Hindlimb muscle (tissue), 1 donor: ENCODE measurements around the gene CHCHD5. TPM values are rescaled to one million over a fixed set of nuclear protein-coding genes. Genes with fewer than 3 reads are reported as not detected.

Experiments
- DNase-seq: peaks from one replicate; pipeline ENCODE4 v3.0.0-alpha.2; 2013
- polyA plus RNA-seq: library from polyadenylated mRNA; unstranded; fragments of 120-200 nt; gene quantifications from one replicate; pipeline ENCODE4 v1.2.1, GENCODE V29; 2013; ENCODE audit not compliant: insufficient read length

The CHCHD5 gene
- polyA plus RNA-seq, 1 donor = 35.4 TPM

GRCh38 chr2:112625474-112626114, 41.2 kb downstream of the CHCHD5 start:
- DNase-seq = no peak

DNA sequence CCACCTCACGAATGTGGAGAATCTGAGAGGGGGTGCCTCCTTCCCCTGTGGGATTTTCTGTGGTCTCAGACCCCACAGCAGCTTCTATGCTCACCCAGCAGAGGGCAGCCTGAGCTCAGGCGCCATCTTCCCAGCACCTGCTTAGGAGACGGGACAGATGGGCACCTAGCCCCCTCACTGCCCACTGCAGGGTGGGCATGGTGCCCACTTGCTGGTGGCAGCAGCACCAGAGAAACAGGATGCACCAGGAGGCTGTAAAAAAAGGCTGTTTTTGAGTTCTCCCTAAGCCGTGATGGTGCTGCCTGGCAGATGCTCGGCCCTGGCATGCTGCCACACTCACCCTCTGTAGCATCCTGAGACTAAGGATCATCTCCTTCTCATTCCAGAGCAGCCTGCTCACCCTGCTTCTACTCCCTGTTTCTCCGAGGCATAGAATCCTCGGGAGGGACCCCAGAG, 42.2 kb downstream of the CHCHD5 start:
- peak; percentile 47 for DNase-seq

GRCh38 chr2:112627060-112628040, 42.9 kb downstream of the CHCHD5 start:
- DNase-seq = no peak

DNA sequence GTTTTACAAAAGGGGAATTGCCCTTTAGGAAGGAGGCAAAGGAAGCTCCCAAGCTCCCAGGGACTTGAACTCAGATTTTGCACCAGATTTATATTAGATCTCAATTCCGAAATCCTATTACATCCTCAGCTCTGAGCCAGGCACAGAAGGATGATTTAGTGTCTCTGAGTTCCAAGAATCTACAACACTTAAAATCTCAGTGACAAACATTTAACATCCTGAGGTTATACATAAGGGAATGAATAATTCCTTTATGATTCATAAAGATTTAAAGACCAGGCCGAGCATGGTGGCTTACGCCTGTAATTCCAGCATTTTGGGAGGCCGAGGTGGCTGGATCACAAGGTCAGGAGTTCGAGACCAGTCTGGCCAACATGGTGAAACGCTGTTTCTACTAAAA, 44.8 kb downstream of the CHCHD5 start:
- DNase-seq = no peak

DNA sequence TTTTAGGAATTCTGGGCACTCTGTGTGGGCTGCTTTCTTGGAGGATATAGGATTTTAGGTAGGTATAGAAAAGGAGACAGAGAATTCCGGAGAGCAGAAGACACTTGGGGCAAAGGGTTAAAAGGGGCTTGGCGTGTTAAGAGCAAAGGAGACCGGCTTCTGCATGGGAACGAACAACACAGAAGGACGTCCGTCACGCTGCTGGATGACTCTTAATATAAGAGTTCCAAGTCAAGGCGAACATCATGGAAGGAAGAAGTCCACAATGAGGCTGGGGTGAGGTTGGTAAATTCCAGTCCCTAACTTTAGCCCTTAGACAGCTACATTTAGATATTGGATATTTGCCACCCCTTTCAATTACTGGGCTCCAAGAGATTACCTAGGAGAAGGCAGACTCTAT, 45.4 kb downstream of the CHCHD5 start:
- no peak for DNase-seq

DNA sequence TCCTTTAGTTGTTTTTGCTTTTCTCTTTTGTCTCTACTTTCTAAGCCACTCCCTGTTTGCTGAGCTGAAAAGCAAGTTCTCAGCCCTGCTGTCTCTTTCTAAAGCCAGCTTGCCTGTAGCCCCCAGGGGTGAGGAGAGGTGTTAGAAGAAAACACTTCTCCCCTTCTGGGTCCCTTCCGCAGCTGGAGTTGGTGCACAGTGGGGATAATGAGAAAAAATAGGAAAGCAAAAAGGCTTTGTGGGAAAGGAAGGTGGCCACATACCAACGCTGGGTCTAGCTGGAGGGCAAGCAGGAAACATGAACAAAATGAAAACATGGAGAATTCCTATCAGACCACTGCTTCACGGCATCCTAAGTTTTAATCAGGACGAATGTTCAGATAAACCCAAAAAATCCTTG, 45.9 kb downstream of the CHCHD5 start:
- DNase-seq = no peak

DNA sequence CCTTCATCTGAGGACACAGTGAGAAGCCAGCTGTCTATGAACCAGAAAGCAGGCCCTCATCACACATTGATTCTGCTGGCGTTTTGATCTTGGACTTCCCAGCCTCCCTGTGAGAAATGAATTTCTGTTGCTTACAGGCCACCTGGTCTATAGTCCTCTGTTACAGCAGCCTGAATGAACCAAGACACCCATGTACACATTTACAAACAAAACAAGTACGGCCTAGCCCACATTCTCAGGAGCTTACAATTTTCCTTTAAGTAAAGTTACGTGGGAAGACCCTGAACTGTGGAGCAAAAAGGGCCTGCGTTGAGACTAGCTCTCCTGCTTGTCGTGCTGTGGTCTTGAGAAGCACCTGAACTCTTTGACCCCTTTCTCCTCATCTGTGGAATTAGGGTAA, 49.3 kb downstream of the CHCHD5 start:
- DNase-seq = no peak

DNA sequence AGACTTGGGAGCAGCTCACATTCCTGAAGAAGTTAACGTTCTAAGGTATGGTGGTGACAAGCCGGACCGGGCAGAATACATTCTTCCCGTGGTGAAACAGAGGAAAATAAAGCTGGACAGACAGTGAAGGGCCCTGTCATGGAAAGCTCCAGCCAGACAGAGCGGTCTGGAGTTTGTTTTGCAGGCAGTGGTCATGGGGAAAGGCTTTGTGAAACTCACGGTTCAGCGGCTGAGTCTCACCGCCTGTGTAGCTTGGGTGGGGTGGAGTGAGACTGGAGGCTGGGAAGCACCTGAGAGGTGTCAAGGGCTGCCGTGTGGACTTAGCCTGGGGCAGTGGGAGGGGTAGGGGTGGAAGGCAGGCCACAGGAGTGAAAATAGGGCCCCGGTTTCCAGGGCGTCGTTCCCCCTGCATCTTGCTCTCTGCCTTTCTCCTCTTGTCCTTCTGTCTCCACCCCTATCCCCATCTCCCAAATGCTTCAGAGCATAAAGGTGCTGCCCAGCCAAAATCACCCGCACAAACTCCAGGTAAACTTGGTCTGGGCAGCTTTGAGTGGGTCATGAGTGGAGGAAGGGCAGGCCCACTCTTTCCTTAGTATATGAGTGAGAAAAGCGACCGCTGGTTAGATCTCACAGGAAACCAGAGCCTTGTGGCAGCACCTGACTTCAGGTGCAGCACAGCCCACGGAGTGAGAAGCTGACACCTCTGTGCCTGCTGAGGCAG, 49.9 kb downstream of the CHCHD5 start:
- no peak for DNase-seq

GRCh38 chr2:112634874-112635157, 50.4 kb downstream of the CHCHD5 start:
- DNase-seq = no peak

- DNase-seq = no peak
Observed at GRCh38 chr2:112636605-112637288, 52.3 kb downstream of the CHCHD5 start.

DNA sequence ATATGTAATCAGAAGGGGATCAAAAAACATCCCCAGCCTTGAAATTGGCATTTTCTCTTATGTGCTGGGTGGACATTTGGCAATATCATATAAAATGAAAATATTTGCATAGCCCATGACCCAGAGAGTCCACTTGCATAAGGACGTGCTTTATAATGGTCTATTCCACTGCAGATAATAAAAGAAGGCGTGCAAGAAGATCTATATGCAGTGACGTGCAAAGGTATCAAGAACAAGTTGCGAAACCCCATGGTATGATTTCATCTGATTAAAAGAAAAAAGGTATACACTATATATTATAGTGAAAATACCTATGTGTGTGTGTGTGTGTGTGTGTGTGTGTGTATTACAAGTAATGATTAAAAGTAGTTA, 52.9 kb downstream of the CHCHD5 start:
- no peak for DNase-seq

Other genes starting within 250 kb of the CHCHD5 start
- 3.8 TPM for gene RGPD8, start 151.0 kb upstream of the CHCHD5 start, polyA plus RNA-seq
- gene TTL, start 102.5 kb upstream of the CHCHD5 start, polyA plus RNA-seq = 46.5 TPM
- gene POLR1B, start 42.1 kb upstream of the CHCHD5 start, polyA plus RNA-seq = 12.8 TPM
- 23.6 TPM for gene SLC20A1, start 61.3 kb downstream of the CHCHD5 start, polyA plus RNA-seq
- gene NT5DC4, start 136.4 kb downstream of the CHCHD5 start, polyA plus RNA-seq = not detected
- gene CKAP2L, start 180.0 kb downstream of the CHCHD5 start, polyA plus RNA-seq = 7.5 TPM
- not detected for gene IL1A, start 199.9 kb downstream of the CHCHD5 start, polyA plus RNA-seq